Measurements from ENCODE around the gene SORL1. TPM values are rescaled to one million over a fixed set of nuclear protein-coding genes. Genes with fewer than 3 reads are reported as not detected.
"Not testable (repeated sequence)": the region's sequence is repeated elsewhere in the genome, so short reads cannot be mapped to it uniquely, and the experiment has no call there.

The SORL1 gene, protein sequence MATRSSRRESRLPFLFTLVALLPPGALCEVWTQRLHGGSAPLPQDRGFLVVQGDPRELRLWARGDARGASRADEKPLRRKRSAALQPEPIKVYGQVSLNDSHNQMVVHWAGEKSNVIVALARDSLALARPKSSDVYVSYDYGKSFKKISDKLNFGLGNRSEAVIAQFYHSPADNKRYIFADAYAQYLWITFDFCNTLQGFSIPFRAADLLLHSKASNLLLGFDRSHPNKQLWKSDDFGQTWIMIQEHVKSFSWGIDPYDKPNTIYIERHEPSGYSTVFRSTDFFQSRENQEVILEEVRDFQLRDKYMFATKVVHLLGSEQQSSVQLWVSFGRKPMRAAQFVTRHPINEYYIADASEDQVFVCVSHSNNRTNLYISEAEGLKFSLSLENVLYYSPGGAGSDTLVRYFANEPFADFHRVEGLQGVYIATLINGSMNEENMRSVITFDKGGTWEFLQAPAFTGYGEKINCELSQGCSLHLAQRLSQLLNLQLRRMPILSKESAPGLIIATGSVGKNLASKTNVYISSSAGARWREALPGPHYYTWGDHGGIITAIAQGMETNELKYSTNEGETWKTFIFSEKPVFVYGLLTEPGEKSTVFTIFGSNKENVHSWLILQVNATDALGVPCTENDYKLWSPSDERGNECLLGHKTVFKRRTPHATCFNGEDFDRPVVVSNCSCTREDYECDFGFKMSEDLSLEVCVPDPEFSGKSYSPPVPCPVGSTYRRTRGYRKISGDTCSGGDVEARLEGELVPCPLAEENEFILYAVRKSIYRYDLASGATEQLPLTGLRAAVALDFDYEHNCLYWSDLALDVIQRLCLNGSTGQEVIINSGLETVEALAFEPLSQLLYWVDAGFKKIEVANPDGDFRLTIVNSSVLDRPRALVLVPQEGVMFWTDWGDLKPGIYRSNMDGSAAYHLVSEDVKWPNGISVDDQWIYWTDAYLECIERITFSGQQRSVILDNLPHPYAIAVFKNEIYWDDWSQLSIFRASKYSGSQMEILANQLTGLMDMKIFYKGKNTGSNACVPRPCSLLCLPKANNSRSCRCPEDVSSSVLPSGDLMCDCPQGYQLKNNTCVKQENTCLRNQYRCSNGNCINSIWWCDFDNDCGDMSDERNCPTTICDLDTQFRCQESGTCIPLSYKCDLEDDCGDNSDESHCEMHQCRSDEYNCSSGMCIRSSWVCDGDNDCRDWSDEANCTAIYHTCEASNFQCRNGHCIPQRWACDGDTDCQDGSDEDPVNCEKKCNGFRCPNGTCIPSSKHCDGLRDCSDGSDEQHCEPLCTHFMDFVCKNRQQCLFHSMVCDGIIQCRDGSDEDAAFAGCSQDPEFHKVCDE (N-terminal part only)
- 10 to 100 TPM in 1 of 12 donors, 1 to 10 TPM in 10, not detected in 1; 1.6 to 17.6 (median 2.6) TPM for polyA plus RNA-seq (ENCODE audit: insufficient read length in 12 of 12)
- long read RNA-seq, donor 1, transcript SORL1-205 (2 exons, 1,765 nt) = major isoform, 41 of 60 reads
- long read RNA-seq, donor 1, partial matches to known transcripts = 18 of 60 reads
- long read RNA-seq, donor 1, other reads (novel, unspliced or antisense) = 0 of 60 reads
- long read RNA-seq, donor 2, partial matches to known transcripts = 0 of 2 reads
- long read RNA-seq, donor 2, other reads (novel, unspliced or antisense) = 0 of 2 reads
- long read RNA-seq, donor 3, partial matches to known transcripts = 0 of 1 reads
- long read RNA-seq, donor 3, other reads (novel, unspliced or antisense) = 0 of 1 reads
- long read RNA-seq, donor 4 = 0 reads
- long read RNA-seq, donor 5 = 0 reads
- long read RNA-seq, donor 6, partial matches to known transcripts = 0 of 1 reads
- long read RNA-seq, donor 6, other reads (novel, unspliced or antisense) = 0 of 1 reads
- long read RNA-seq, donor 7 = 0 reads
- long read RNA-seq, donor 8, partial matches to known transcripts = 0 of 1 reads
- long read RNA-seq, donor 8, other reads (novel, unspliced or antisense) = 0 of 1 reads
- long read RNA-seq, donor 9, partial matches to known transcripts = 0 of 1 reads
- long read RNA-seq, donor 9, other reads (novel, unspliced or antisense) = 0 of 1 reads
- long read RNA-seq, donor 10, partial matches to known transcripts = 0 of 3 reads
- long read RNA-seq, donor 10, other reads (novel, unspliced or antisense) = 0 of 3 reads
- long read RNA-seq, donor 11, partial matches to known transcripts = 0 of 1 reads
- long read RNA-seq, donor 11, other reads (novel, unspliced or antisense) = 0 of 1 reads

DNA sequence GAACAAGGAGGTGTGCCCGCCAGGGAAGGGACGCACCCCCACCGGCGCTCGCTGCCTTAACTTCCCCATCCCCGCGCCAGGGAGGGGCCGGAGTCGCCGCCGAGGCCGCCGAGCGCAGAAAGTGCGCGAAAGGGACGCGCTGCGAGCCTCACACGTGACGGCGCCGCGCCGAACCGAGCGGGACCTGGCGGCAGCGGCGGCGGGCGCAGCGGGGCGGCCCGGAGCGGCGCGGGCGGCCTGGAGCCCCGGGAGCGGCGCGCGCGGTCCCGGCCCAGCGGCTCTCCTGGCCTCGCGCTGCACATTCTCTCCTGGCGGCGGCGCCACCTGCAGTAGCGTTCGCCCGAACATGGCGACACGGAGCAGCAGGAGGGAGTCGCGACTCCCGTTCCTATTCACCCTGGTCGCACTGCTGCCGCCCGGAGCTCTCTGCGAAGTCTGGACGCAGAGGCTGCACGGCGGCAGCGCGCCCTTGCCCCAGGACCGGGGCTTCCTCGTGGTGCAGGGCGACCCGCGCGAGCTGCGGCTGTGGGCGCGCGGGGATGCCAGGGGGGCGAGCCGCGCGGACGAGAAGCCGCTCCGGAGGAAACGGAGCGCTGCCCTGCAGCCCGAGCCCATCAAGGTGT lies at the start of gene SORL1:
Gene SORL1, plus strand, starts transcription at position 329 of the 623 bp plus-strand sequence. Its CDS starts 18 bp downstream, at position 347.
- peak; percentile 72 for DNase-seq

DNA sequence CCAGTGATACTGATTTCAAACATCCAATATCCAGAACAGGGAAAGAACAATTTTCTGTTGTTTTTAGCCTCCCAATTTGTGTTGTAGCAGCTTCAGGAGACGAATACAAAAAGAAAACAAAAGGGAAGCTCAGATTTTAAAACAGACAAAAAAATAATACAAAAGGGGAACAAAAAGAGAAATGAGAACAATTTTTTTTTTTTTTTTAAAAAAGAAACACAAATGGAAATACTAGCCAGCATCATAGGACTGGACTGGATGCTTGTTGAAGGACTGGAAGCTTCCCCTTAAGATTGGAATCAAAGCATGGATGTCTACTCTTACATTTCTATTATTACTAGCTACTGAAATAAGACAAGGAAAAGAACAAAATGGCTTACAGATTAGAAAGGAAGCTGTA lies 46.5 kb upstream of the SORL1 start:
- DNase-seq = no peak

DNA sequence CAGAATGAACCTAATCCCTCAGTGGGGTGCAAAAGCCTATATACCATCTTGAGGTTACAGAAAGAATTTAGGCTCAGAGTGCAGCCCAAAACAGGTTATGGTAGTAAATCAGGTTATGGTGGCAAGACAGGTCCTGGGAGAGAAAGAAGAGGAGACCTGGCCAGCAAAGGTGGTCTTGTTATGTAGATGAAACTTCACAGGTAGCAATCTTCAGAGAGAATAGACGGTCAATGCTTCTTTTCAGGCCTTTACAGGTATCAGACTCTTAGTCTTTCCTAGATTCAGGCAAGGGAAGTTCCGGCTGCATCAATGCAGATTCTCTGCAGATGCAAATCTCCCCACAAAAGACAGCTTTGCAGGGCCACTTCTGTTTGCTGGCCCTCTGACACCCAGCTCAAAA lies 45.8 kb upstream of the SORL1 start:
- no peak for DNase-seq

DNA sequence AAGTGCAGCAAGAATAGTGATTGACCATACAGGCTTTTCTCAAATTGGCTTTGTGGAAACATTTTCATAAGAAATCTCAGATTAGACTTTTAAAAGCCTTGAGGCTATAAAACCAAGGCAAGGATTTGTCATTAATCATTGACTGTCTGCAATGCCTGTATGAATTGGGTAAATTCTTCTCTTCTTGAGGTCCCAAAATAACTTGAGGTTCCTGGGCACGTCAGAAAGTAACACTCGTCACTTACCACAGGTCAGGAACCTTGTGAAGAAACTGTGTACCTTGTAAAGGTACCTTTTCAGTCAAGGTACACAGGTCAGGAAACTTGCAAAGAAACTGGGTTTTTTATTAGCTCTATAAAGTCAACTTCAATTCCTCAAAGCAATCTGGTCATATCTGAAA lies 43.3 kb upstream of the SORL1 start:
- DNase-seq = no peak

DNA sequence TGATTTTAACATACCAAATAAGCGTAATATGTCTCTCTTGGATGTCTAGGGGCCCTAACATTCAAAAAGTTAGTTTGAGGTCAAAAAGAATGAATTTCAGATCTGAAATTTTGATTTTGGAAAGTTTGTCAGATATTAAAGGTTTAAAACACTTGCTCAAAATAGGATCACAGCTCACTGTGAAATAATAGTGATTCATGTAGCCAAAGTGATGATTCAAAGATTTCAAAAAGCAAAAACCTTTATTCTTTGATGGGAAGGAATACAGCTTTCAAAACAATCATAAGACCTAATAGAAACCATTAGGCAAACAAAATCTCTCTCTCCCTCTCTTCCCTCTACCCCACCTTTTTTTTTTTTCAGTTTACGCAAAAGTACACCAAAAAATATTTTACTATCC lies 42.1 kb upstream of the SORL1 start:
- DNase-seq = not testable (repeated sequence)

DNA sequence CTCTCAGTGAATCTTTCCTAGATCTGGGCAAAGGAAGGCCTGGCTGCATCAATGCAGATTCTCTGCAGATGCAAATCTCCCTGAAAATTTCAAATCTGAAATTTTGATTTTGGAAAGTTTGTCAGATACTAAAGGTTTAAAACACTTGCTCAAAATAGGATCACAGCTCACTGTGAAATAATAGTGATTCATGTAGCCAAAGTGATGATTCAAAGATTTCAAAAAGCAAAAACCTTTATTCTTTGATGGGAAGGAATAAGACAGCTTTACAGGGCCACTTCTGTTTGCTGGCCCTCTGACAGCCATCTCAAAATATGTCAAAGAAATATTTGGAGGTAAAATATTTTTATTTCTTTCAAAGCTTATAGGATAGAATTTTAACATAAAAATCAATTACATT lies 40.8 kb upstream of the SORL1 start:
- DNase-seq = not testable (repeated sequence)

DNA sequence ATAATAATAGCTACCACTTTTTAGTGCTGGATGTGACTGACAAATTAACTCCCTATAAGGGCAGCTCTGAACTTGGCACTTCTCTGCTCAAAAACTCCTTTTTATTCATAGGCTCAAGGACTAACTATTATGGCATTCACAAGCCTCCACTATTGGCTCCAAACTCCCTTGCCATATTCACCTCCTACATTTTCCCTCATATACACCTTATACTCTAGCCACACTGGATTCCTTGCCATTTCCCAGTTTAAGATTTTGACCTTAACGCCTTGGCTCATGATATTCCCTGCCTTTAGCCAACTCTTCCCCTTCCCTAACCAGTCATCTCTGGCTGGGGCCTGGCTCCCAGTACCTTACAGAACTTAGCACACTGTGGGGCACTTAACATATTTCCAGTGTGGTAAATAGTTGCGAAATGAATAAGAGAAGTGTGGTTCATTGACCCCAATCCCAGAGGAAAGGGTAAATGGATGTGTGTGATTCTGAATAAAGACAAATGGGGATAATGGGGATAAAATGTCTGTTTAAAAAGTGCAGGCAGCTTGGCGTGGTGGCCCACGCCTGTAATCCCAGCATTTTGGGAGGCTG lies 40.0 kb upstream of the SORL1 start:
- DNase-seq = no peak

DNA sequence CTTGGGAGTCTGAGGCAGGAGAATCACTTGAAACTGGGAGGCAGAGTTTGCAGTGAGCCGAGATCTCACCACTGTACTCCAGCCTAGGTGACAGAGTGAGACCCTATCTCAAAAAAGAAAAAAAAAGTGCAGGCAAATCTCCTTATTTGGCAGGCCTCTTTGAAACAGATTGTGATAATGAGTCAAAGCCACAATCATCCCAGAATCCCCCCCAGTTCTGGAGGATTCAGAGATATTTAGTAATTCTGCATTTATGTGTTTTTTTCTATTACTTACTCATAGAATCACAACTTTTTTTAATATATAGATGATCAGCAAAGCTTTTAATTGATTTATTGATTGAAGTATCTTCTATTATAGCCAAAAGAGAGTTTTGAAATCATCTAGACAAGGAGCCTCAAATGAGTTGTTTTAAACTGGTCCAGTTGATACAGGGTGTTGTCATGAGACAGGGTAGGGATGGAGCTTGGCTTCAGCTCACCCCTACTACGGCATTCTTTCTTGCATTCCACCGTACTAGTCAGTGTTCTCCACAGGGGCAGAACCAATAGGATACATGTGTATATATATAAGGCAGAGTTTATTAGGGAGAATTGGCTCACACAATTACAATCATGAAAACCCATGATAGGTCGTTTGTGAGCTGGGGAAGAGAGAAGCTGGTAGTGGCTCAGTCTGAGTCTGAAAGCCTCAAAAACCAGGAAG lies 39.3 kb upstream of the SORL1 start:
- DNase-seq = no peak

DNA sequence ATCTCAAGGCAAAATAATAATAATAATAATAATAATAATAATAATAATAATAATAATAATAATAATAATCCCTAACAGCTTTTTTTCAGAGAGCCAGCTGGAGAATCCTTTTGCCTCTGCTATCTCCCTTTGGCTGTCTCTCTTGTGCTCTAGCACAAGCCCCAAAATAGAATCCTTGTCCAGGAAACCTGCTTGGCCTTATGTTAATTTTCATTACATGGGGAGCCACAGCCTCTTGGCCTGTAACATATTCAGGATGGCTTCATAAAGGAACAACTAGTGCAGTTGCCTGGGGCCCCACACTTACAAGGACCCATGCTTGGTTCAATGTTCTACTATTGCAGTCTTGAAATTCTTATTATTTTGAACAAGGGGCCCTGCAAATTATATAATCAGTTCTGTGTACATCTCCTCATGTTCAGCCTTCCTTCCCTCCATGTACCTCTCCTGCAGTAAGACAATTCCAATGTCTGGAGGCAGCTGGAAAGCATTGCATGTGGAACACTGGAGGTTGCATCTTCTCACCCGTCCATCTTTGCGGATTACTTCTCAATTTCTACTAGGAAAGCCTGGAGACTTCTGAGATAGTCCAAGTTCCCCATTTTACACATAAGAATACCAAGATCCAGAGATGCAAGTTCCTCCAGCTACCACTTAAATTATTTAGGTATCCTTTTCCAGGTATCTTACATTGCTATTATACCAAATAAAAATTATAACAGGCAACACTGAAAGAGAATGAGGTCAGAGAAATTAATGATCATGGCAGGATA lies 37.8 kb upstream of the SORL1 start:
- no peak for DNase-seq

DNA sequence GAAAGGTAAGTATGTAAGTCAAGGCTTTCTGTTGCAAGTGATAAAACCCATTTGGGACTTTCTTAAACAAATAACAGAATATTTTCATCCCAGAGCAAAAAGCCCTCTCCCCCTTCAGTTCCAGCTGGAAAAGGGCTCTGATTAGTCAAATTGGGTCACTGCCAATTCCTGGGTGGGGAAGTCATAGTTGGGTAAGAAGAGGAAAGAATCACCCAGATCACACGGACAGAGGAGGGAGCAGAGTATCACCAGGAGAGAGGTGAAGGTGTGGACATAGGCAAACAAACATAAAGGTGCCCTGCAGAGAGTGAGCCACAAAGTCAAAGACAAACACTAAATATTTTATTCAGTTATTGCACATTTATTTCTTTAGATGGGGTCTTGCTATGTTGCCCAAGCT lies 36.3 kb upstream of the SORL1 start:
- no peak for DNase-seq

DNA sequence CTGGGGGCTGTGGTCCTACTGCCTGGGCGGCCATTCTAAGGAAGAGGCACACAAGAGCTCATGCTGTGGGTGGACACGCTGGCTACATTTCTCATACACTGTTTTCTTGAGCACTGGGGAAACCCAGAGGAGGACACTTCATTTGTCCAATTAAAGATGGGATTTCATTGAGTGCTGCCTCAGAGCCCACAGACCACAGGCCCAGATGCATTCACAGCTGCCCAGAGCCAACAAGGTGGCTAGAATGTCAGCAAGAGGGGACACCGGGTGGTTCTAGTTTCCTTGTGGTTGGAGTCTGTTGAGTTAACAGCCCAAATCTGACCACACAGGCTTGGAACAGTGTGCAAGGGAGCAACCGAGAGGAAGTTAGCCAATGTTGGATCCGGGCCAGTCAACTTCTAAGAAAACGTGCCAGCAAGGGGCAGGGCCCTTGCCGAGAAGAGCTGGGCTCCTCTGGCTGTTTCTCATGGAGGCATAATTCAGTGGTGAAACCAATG lies 35.0 kb upstream of the SORL1 start:
- DNase-seq = peak; percentile 69

DNA sequence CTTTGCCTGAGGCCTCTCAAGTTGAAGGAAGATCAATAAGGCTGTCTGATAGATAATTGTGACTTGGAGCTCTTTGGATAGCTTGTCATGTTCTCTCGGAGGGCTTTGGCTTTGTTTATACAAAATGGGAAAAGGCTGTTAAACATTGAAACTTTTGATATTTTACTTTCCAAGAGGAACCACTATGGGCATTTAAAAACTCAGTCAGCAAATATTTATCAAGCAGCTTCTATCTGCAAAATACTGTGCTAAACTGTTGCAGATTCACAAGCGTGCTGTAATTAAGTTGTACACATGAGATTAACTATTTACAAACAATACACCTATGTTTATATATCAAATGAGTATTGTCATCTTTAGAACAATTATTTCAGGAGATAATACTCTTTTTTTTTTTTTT lies 34.5 kb upstream of the SORL1 start:
- no peak for DNase-seq

DNA sequence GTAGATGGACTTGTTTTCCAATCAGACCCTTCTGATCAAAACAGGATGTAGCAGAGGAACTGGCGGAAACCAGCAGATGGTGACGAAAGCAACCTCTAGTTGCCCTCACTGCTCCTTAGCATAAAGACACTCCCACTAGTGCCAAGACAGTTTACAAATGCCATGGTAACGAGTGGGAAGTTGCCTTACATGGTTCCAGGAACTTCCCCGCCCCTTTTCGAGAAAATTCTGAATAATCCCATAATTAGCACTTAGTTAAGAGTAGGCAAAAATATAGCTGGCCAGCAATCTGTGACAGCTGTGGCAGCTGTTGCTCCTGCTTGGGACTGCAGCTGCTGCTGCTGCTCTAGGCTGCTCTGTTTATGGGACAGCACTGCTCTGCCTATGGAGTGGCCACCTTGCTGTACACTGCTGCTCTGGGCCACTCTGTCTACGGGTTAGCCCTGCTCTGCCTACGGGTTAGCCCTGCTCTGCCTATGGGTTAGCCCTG lies 33.4 kb upstream of the SORL1 start:
- peak; percentile 45 for DNase-seq

DNA sequence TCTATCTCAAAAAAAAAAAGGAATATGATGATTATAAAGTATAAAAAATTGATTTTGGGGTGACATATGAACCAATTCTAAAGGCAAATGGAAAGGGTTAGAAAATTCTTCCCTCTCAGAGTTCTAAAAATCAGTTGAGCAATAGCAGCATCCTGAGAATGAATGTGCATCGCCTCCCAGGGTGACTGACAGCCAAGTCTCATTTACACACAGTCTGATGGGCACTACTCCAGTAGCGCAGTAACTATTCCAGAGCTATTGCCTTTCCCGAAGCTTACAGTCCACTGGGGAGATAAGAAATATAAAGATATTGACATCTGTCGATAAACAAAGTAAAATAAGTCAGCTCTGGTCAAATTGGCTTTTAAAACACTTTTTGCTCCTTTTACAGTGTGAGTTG lies 32.3 kb upstream of the SORL1 start:
- no peak for DNase-seq

DNA sequence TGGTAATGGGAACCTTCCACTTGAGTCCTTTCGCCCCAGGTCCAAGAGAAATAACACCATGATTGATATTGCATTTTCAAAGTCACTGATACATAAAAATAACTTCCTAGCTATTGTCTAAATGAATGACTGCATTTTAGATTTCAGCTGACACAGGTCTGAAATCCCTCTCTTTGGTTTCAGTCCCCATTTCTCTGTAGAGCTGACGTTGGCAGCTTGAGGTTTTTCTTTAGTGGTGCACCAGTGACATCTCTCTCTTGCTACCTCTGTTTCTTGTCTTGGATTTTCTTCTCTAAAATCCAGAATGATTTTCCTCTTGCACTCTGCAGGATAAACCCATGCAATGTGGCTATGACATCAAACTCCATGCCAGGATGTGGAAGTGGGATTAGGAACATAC lies 31.7 kb upstream of the SORL1 start:
- DNase-seq = no peak

DNA sequence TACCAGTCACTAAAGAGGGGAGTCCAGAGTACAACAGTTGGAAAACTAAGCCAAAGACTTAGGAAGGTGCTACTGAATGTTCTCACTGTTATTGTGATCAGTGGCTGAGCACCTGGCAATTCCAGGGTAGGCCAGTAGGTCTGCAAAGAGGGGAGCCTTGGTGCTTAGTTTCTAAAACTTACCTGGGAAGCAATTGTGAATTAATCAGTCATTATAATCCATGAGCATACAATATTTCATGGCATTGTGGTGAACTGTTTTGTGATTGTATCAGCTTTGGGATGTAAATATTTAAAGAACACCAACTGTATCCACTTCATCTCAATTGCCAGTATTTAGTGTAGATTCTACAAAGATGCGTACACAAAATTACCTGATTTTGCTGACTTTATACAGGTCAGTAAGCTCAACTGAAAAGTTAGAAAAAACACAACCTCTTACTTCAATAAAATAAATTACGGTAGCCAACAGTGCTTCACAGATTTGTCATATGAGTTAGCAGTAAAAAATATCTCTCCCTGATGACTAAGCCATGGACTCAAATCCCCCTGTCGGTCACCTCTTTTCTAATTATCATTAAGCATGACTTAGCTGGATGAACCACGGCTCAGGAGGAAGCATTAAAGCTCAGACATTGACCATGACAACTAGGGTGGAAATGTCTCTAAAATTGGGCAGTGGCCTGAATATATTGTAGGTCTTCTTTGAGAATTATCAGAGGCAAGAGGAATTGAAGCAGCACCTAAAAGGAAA lies 30.8 kb upstream of the SORL1 start:
- DNase-seq = no peak

DNA sequence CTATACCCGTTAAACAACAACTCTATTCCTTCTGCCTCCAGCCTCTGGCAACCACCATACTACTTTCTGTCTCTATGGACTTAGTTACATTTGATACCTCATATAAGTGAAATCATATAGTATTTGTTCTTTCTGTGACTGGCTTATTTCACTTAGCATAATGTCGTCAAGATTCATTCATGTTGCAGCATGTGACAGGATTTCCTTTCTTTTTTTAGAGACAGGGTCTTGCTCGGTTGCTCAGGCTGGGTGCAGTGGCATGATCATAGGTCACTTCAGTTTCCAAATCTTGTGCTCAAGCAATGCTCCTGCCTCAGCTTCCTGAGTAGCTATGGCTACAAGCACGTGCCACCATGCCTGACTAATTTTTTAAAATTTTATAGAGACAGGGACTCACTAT lies 29.4 kb upstream of the SORL1 start:
- DNase-seq = no peak
